ENCODE measurements around the gene SAMM50. TPM values are rescaled to one million over a fixed set of nuclear protein-coding genes. Genes with fewer than 3 reads are reported as not detected.

Gene SAMM50
- 31.9 TPM for polyA plus RNA-seq (2013, experiment 1 of 2)
- 31.7 TPM for polyA plus RNA-seq (2013, experiment 2 of 2)

- peaks cover 0 to 6% of the 10 kb centered on the region in 2 experiments for H3K36me3 ChIP-seq (ENCODE audit: control insufficient read depth in 1 of 2, insufficient read depth in 2 of 2, low read depth in 1 of 2, low read length in 2 of 2)
- H2BK15ac ChIP-seq (ENCODE audit: low read depth, poor library complexity, severe bottlenecking): peak within 1 kb of the TSS; percentile 18
- H3K9me3 ChIP-seq (ENCODE audit: control insufficient read depth, low read length): no peaks in the 10 kb centered on the region
- no peak within 1 kb of the TSS for H2BK12ac ChIP-seq (ENCODE audit: low read length in 2 of 2)
- peak within 1 kb of the TSS; percentile 91 for H3K4me2 ChIP-seq (ENCODE audit: low read length, poor library complexity, severe bottlenecking)
- H2AFZ ChIP-seq (ENCODE audit: low read depth, low read length): peak within 1 kb of the TSS; percentile 75
- H3K4me1 ChIP-seq (ENCODE audit: control insufficient read depth, insufficient read depth, low read depth, low read length): peaks cover 11% of the 10 kb centered on the region
- H3K27ac ChIP-seq (ENCODE audit: low read length, poor library complexity, severe bottlenecking): peak within 1 kb of the TSS; percentile 57
- WGBS: under 1% methylated on average over 73 of the region's 74 CpGs
- H3K4ac ChIP-seq (ENCODE audit: low read depth in 1 of 2, low read length in 2 of 2): peak within 1 kb of the TSS; percentile 81 to 95
- peak within 1 kb of the TSS; percentile 97 for H4K8ac ChIP-seq (ENCODE audit: low read length)
- peak; percentile 94 for DNase-seq
- peak within 1 kb of the TSS; percentile 92 for H3K9ac ChIP-seq (ENCODE audit: low read length)
- H3K18ac ChIP-seq (ENCODE audit: low read depth in 1 of 2, low read length in 2 of 2): peak within 1 kb of the TSS; percentile 81 to 93
- H2BK120ac ChIP-seq (ENCODE audit: low read depth, low read length): peak within 1 kb of the TSS; percentile 71
- H3K4me3 ChIP-seq (ENCODE audit: insufficient read depth in 1 of 2, low read depth in 1 of 2, low read length in 2 of 2): peak within 1 kb of the TSS; percentile 90 to 95
- peak within 1 kb of the TSS; percentile 59 for H2BK5ac ChIP-seq (ENCODE audit: low read depth, low read length, poor library complexity, severe bottlenecking)
- peak within 1 kb of the TSS; percentile 41 for H2AK5ac ChIP-seq (ENCODE audit: low read length, severe bottlenecking)
- H3K27me3 ChIP-seq (ENCODE audit: control insufficient read depth in 1 of 2, insufficient read depth in 1 of 2, low read length in 2 of 2): no peaks in the 10 kb centered on the region
- peak within 1 kb of the TSS; percentile 92 for H4K91ac ChIP-seq (ENCODE audit: low read length)
- peak within 1 kb of the TSS in 1 of 2 experiments; percentile 92 for H3K14ac ChIP-seq (ENCODE audit: low read length in 2 of 2)
- H3K79me1 ChIP-seq (replicated peaks; ENCODE audit: low read length, poor library complexity, severe bottlenecking): peaks cover 19% of the 10 kb centered on the region
- H3K23ac ChIP-seq (ENCODE audit: low read length in 2 of 2): peak within 1 kb of the TSS in 1 of 2 experiments; percentile 66
Observed at GRCh38 chr22:43955040-43955882, at the start of gene SAMM50. Gene SAMM50 (plus strand): TSS chr22:43955442. CDS start chr22:43955578, 136 bp downstream.

GRCh38 chr22:43905681-43906080, 49.6 kb upstream of the SAMM50 start:
- WGBS: 70% methylated on average over 7 of the region's 7 CpGs
- H2BK120ac ChIP-seq (ENCODE audit: low read depth, low read length): no peak overlapping the region

GRCh38 chr22:43909708-43910107, 45.5 kb upstream of the SAMM50 start:
- H3K4me1 ChIP-seq (ENCODE audit: control insufficient read depth, insufficient read depth, low read depth, low read length): no peaks in the 10 kb centered on the region
- 84% methylated on average over 1 of the region's 1 CpG for WGBS
- H2AK5ac ChIP-seq (ENCODE audit: low read length, severe bottlenecking): no peak overlapping the region
- H4K91ac ChIP-seq (ENCODE audit: low read length): no peak overlapping the region
- H3K4me3 ChIP-seq (ENCODE audit: insufficient read depth in 1 of 2, low read depth in 1 of 2, low read length in 2 of 2): no peak overlapping the region
- DNase-seq: no peak
- H3K4ac ChIP-seq (ENCODE audit: low read depth in 1 of 2, low read length in 2 of 2): no peak overlapping the region
- no peaks in the 10 kb centered on the region for H3K36me3 ChIP-seq (ENCODE audit: control insufficient read depth in 1 of 2, insufficient read depth in 2 of 2, low read depth in 1 of 2, low read length in 2 of 2)
- no peak overlapping the region for H2BK120ac ChIP-seq (ENCODE audit: low read depth, low read length)
- no peaks in the 10 kb centered on the region for H3K79me1 ChIP-seq (replicated peaks; ENCODE audit: low read length, poor library complexity, severe bottlenecking)
- no peak overlapping the region for H4K8ac ChIP-seq (ENCODE audit: low read length)
- H3K14ac ChIP-seq (ENCODE audit: low read length in 2 of 2): no peak overlapping the region
- H2BK12ac ChIP-seq (ENCODE audit: low read length in 2 of 2): no peak overlapping the region
- H3K27ac ChIP-seq (ENCODE audit: low read length, poor library complexity, severe bottlenecking): no peak overlapping the region
- no peak overlapping the region for H2BK5ac ChIP-seq (ENCODE audit: low read depth, low read length, poor library complexity, severe bottlenecking)
- peaks cover 43 to 51% of the 10 kb centered on the region in 2 experiments for H3K27me3 ChIP-seq (ENCODE audit: control insufficient read depth in 1 of 2, insufficient read depth in 1 of 2, low read length in 2 of 2)
- no peak overlapping the region for H3K23ac ChIP-seq (ENCODE audit: low read length in 2 of 2)
- H3K9me3 ChIP-seq (ENCODE audit: control insufficient read depth, low read length): no peaks in the 10 kb centered on the region
- H2BK15ac ChIP-seq (ENCODE audit: low read depth, poor library complexity, severe bottlenecking): no peak overlapping the region
- no peak overlapping the region for H2AFZ ChIP-seq (ENCODE audit: low read depth, low read length)
- H3K4me2 ChIP-seq (ENCODE audit: low read length, poor library complexity, severe bottlenecking): no peak overlapping the region
- H3K9ac ChIP-seq (ENCODE audit: low read length): no peak overlapping the region
- H3K18ac ChIP-seq (ENCODE audit: low read depth in 1 of 2, low read length in 2 of 2): no peak overlapping the region

More at GRCh38 chr22:43905681-43906080, 49.6 kb upstream of the SAMM50 start:
- DNase-seq: no peak
- H3K14ac ChIP-seq (ENCODE audit: low read length in 2 of 2): no peak overlapping the region
- H3K79me1 ChIP-seq (replicated peaks; ENCODE audit: low read length, poor library complexity, severe bottlenecking): no peaks in the 10 kb centered on the region
- no peak overlapping the region for H2AFZ ChIP-seq (ENCODE audit: low read depth, low read length)
- H3K23ac ChIP-seq (ENCODE audit: low read length in 2 of 2): no peak overlapping the region
- no peak overlapping the region for H3K27ac ChIP-seq (ENCODE audit: low read length, poor library complexity, severe bottlenecking)
- H3K4me1 ChIP-seq (ENCODE audit: control insufficient read depth, insufficient read depth, low read depth, low read length): peaks cover 17% of the 10 kb centered on the region
- H3K4me3 ChIP-seq (ENCODE audit: insufficient read depth in 1 of 2, low read depth in 1 of 2, low read length in 2 of 2): no peak overlapping the region
- no peak overlapping the region for H4K91ac ChIP-seq (ENCODE audit: low read length)
- no peak overlapping the region for H2BK12ac ChIP-seq (ENCODE audit: low read length in 2 of 2)
- H3K9ac ChIP-seq (ENCODE audit: low read length): no peak overlapping the region
- H2BK15ac ChIP-seq (ENCODE audit: low read depth, poor library complexity, severe bottlenecking): no peak overlapping the region
- H3K18ac ChIP-seq (ENCODE audit: low read depth in 1 of 2, low read length in 2 of 2): no peak overlapping the region
- H2BK5ac ChIP-seq (ENCODE audit: low read depth, low read length, poor library complexity, severe bottlenecking): no peak overlapping the region
- no peaks in the 10 kb centered on the region for H3K9me3 ChIP-seq (ENCODE audit: control insufficient read depth, low read length)
- H4K8ac ChIP-seq (ENCODE audit: low read length): no peak overlapping the region
- no peak overlapping the region for H2AK5ac ChIP-seq (ENCODE audit: low read length, severe bottlenecking)
- H3K36me3 ChIP-seq (ENCODE audit: control insufficient read depth in 1 of 2, insufficient read depth in 2 of 2, low read depth in 1 of 2, low read length in 2 of 2): no peaks in the 10 kb centered on the region
- H3K27me3 ChIP-seq (ENCODE audit: control insufficient read depth in 1 of 2, insufficient read depth in 1 of 2, low read length in 2 of 2): peaks cover 29 to 32% of the 10 kb centered on the region in 2 experiments
- no peak overlapping the region for H3K4ac ChIP-seq (ENCODE audit: low read depth in 1 of 2, low read length in 2 of 2)
- H3K4me2 ChIP-seq (ENCODE audit: low read length, poor library complexity, severe bottlenecking): no peak overlapping the region

- Histone ChIP-seq H3K23ac (ENCODE audit: low read length in 2 of 2) (peak overlapping the region in 1 of 2 experiments; percentile 23), H3K27me3 (ENCODE audit: control insufficient read depth in 1 of 2, insufficient read depth in 1 of 2, low read length in 2 of 2) (peaks cover 43 to 55% of the 10 kb centered on the region in 2 experiments), H3K14ac (ENCODE audit: low read length in 2 of 2) (no peak overlapping the region), H4K8ac (ENCODE audit: low read length) (peak overlapping the region; percentile 14), H3K9ac (ENCODE audit: low read length) (no peak overlapping the region), H2AK5ac (ENCODE audit: low read length, severe bottlenecking) (no peak overlapping the region), H2BK15ac (ENCODE audit: low read depth, poor library complexity, severe bottlenecking) (peak overlapping the region; percentile 63), H2BK12ac (ENCODE audit: low read length in 2 of 2) (no peak overlapping the region), H3K9me3 (ENCODE audit: control insufficient read depth, low read length) (no peaks in the 10 kb centered on the region), H3K27ac (ENCODE audit: low read length, poor library complexity, severe bottlenecking) (no peak overlapping the region), H2BK5ac (ENCODE audit: low read depth, low read length, poor library complexity, severe bottlenecking) (no peak overlapping the region), H3K36me3 (ENCODE audit: control insufficient read depth in 1 of 2, insufficient read depth in 2 of 2, low read depth in 1 of 2, low read length in 2 of 2) (no peaks in the 10 kb centered on the region), H3K79me1 (replicated peaks; ENCODE audit: low read length, poor library complexity, severe bottlenecking) (no peaks in the 10 kb centered on the region), H2BK120ac (ENCODE audit: low read depth, low read length) (no peak overlapping the region), H3K4ac (ENCODE audit: low read depth in 1 of 2, low read length in 2 of 2) (no peak overlapping the region), H4K91ac (ENCODE audit: low read length) (no peak overlapping the region), H3K18ac (ENCODE audit: low read depth in 1 of 2, low read length in 2 of 2) (no peak overlapping the region), H3K4me1 (ENCODE audit: control insufficient read depth, insufficient read depth, low read depth, low read length) (no peaks in the 10 kb centered on the region), H3K4me3 (ENCODE audit: insufficient read depth in 1 of 2, low read depth in 1 of 2, low read length in 2 of 2) (no peak overlapping the region), H2AFZ (ENCODE audit: low read depth, low read length) (no peak overlapping the region), H3K4me2 (ENCODE audit: low read length, poor library complexity, severe bottlenecking) (no peak overlapping the region)
- 50% methylated on average over 6 of the region's 6 CpGs for WGBS
- DNase-seq: no peak
Observed at GRCh38 chr22:43910178-43910695, 45.0 kb upstream of the SAMM50 start.

Data from mesenchymal stem cell (in vitro differentiated cells and primary cell).